B cell (primary cell): ENCODE results near the gene PSME2. TPM values are rescaled to one million over a fixed set of nuclear protein-coding genes. Genes with fewer than 3 reads are reported as not detected.
"Not testable (repeated sequence)": the region's sequence is repeated elsewhere in the genome, so short reads cannot be mapped to it uniquely, and the experiment has no call there.

Experiments used
- ATAC-seq: fragments of 200-7000 bp; cut with Tn5 transposase; one replicate; pipeline ENCODE4 v1.10.0; 2021; ENCODE audit warnings: low read depth, mild to moderate bottlenecking, moderate number of reproducible peaks, moderate library complexity
- CTCF ChIA-PET: fragments of 350-600 bp; sonication (Branson Sonifier 250); formaldehyde crosslinking; loops from one replicate; lab custom pipeline; 2021; ENCODE audit warnings: antibody characterized with exemption, inconsistent platforms; lab: Charles Lee
- POLR2A ChIA-PET: fragments of 350-600 bp; sonication (Branson Sonifier 250); formaldehyde crosslinking; loops from one replicate; lab custom pipeline; 2021; ENCODE audit warnings: antibody characterized with exemption; lab: Charles Lee
- DNase-seq: peaks from one replicate; pipeline ENCODE4 v3.0.0; 2013
- H2AFZ ChIP-seq: 2 replicates; pipeline ENCODE4 v1.6.1; 2012; ENCODE audit warnings: mild to moderate bottlenecking, low read depth, low read length; ENCODE audit not compliant: insufficient read depth, poor library complexity, severe bottlenecking
- H3K27ac ChIP-seq, 2 donors: 1 replicate in 1 of 2; 2 replicates in 1 of 2; pipeline ENCODE4 v1.5.1; 2012 to 2013; ENCODE audit warnings: low read length in 2 of 2, mild to moderate bottlenecking in 2 of 2, moderate library complexity in 1 of 2
- H3K27me3 ChIP-seq, 4 experiments: fragments of 200-600 bp in 1 of 4; sonication (generic) in 1 of 4; replicated peaks in 1 of 4; 1 replicate in 2 of 4; 2 replicates in 2 of 4; pipeline versions ENCODE4 v1.6.1 to v1.7.0; 2013 to 2016; ENCODE audit warnings: low read length in 3 of 4, mild to moderate bottlenecking in 2 of 4, mixed read lengths in 1 of 4, moderate library complexity in 1 of 4; ENCODE audit not compliant: insufficient read depth in 4 of 4, control insufficient read depth in 3 of 4; ENCODE audit errors: control extremely low read depth in 1 of 4
- H3K36me3 ChIP-seq, 2 experiments: replicated peaks in 1 of 2; 1 replicate in 1 of 2; 2 replicates in 1 of 2; pipeline versions ENCODE4 v1.6.1 to v1.7.1; 2013; ENCODE audit warnings: low read length in 1 of 2; ENCODE audit not compliant: insufficient read depth in 2 of 2, control insufficient read depth in 1 of 2; ENCODE audit errors: control extremely low read depth in 1 of 2, extremely low read depth in 1 of 2
- H3K4me1 ChIP-seq, 2 donors: fragments of 200-600 bp in 1 of 2; sonication (generic) in 1 of 2; 1 replicate in 1 of 2; 2 replicates in 1 of 2; pipeline versions ENCODE4 v1.5.1 to v1.6.1; 2013 to 2017; ENCODE audit warnings: low read length in 2 of 2; ENCODE audit not compliant: control insufficient read depth in 2 of 2, insufficient read depth in 2 of 2
- H3K4me2 ChIP-seq: replicated peaks from 2 replicates; pipeline ENCODE3; 2012; ENCODE audit warnings: mild to moderate bottlenecking, low read depth, low read length; ENCODE audit not compliant: poor library complexity, severe bottlenecking
- H3K4me3 ChIP-seq, 5 experiments: fragments of 200-600 bp in 1 of 5; sonication (generic) in 1 of 5; 1 replicate in 3 of 5; 2 replicates in 2 of 5; pipeline versions ENCODE4 v1.5.1 to v1.7.0; 2011 to 2016; ENCODE audit warnings: low read length in 4 of 5, mild to moderate bottlenecking in 4 of 5, low read depth in 2 of 5, control low read depth in 1 of 5, moderate library complexity in 1 of 5; ENCODE audit not compliant: insufficient read depth in 1 of 5; ENCODE audit errors: control extremely low read depth in 1 of 5, extremely low read depth in 1 of 5
- H3K79me2 ChIP-seq: fragments of 200-600 bp; sonication (generic); one replicate; pipeline ENCODE4 v1.6.0; 2016; ENCODE audit warnings: low read length; ENCODE audit not compliant: control insufficient read depth, insufficient read depth
- H3K9ac ChIP-seq: fragments of 200-600 bp; sonication (generic); 2 replicates; pipeline ENCODE4 v1.6.1; 2017; ENCODE audit warnings: mild to moderate bottlenecking, low read length, moderate library complexity
- H3K9me3 ChIP-seq, 3 donors: one replicate each; pipeline versions ENCODE4 v1.6.1 to v1.7.1; 2013; ENCODE audit warnings: low read length in 2 of 3; ENCODE audit not compliant: control insufficient read depth in 2 of 3, insufficient read depth in 1 of 3; ENCODE audit errors: control extremely low read depth in 1 of 3
- H4K20me1 ChIP-seq: 2 replicates; pipeline ENCODE4 v1.6.0; 2012; ENCODE audit warnings: mild to moderate bottlenecking, low read length; ENCODE audit not compliant: insufficient read depth, control insufficient read depth, poor library complexity, severe bottlenecking
- H3K27ac Mint-ChIP-seq: one replicate; pipeline ENCODE4 v1.8.0; 2021; ENCODE audit warnings: mixed read lengths
- H3K27me3 Mint-ChIP-seq: one replicate; pipeline ENCODE4 v1.8.0; 2021; ENCODE audit warnings: mixed read lengths
- H3K4me1 Mint-ChIP-seq: one replicate; pipeline ENCODE4 v1.8.0; 2021; ENCODE audit warnings: mixed read lengths
- H3K4me3 Mint-ChIP-seq: one replicate; pipeline ENCODE4 v1.8.0; 2021; ENCODE audit warnings: mixed read lengths
- H3K9me3 Mint-ChIP-seq: one replicate; pipeline ENCODE4 v1.8.0; 2022; ENCODE audit warnings: mixed read lengths; ENCODE audit not compliant: insufficient read depth
- EZH2 ChIP-seq: IDR thresholded peaks from 2 replicates; pipeline ENCODE4 v1.6.1; 2012; ENCODE audit warnings: borderline replicate concordance, low read depth, mild to moderate bottlenecking, moderate library complexity, low read length; ENCODE audit not compliant: insufficient read depth, poor library complexity, severe bottlenecking
- WGBS: methylation state at CpG from one replicate; pipeline ENCODE4 v1.1.5; 2013; ENCODE audit warnings: missing lambda C conversion rate; ENCODE audit not compliant: insufficient coverage; 5-methylcytosine and 5-hydroxymethylcytosine counted together
- intact Hi-C: fragments of 100-400 bp; cut with micrococcal nuclease; formaldehyde crosslinking; loops from one replicate; pipeline ENCODE4 v1.10.0; 2022
- polyA plus RNA-seq: library from polyadenylated mRNA; depleted of rRNA; stranded (reverse); fragments of >200 nt; gene quantifications from 2 replicates; pipeline ENCODE4 v1.2.3, GENCODE V29; 2012
- total RNA-seq, 2 donors: library from RNA; stranded (reverse); fragments of 120-200 nt in 1 of 2; gene quantifications; 1 replicate in 1 of 2; 2 replicates in 1 of 2; pipeline versions ENCODE4 v1.2.3 to v1.2.4, GENCODE V29; 2013 to 2022
- TF ChIP-seq, protein P1 (sequence below): fragments of 200-600 bp; IDR thresholded peaks from one replicate; pipeline ENCODE4 v1.8.0; 2022; ENCODE audit warnings: antibody characterized with exemption, mild to moderate bottlenecking

Gene PSME2
- total and polyA plus RNA-seq, 2 donors (not counting 1 experiment from before 2014, with no cell fraction given): 126 to 141 TPM

DNA sequence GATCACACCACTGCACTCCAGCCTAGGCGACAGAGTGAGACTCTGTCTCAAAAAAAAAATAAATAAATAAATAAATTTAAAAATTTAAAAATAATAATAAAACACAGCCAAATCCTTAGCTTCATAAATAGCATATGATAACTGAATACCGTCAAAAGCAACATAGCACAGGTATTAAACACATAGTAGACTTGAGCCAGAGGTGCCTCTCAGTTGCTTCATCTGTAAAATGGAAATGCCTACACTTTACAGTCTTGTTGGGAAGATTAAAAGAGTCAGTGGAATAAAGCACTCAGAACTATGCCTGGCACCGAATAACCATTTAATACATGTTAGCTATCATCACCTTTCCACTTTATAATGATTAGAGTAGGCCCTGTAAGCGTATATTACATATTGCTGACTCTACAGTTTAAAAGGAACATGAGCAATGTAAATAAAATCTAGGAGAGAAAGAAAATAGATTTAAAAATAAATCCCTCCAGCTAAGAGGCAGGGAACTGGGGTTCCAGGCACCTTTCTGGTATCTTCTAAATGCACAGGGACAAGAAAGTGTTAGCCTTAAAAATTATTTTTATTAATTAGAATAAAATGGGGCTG, 39.6 kb downstream of the PSME2 start:
- ATAC-seq (no peak), DNase-seq (no peak)
- Histone ChIP-seq H3K4me3 (no peak overlapping the region), H3K4me1 (peaks cover 8 to 10% of the 10 kb centered on the region in 2 donors), H4K20me1 (no peaks in the 10 kb centered on the region), H3K36me3 (peaks cover 0 to 24% of the 10 kb centered on the region in 2 experiments), H3K4me2 (no peak overlapping the region), H3K27ac (no peak overlapping the region), H3K9me3 (no peaks in the 10 kb centered on the region), H3K9ac (no peak overlapping the region), H2AFZ (no peak overlapping the region), H3K79me2 (peaks cover 33% of the 10 kb centered on the region), H3K27me3 (no peaks in the 10 kb centered on the region)
- ChIA-PET POLR2A (interaction anchor here (0.7 to 0.8 kb wide), 2 partner anchors 72 to 193 kb away, joined by 3 to 5 read pairs; partner anchors contain the start of genes DHRS1 and NOP9), CTCF (interaction anchor here (0.7 to 11.7 kb wide), 13 partner anchors 10 to 475 kb away, joined by 3 to 292 read pairs (median 7); partner anchors contain the start of genes CARMIL3, IPO4, IRF9 and PCK2)
- no peak overlapping the region for H3K4me3 Mint-ChIP-seq
- H3K27ac Mint-ChIP-seq: no peak overlapping the region
- no CpG with 5 or more reads among the region's 4 CpGs for WGBS
- no peaks in the 10 kb centered on the region for H3K9me3 Mint-ChIP-seq
- peaks cover 9% of the 10 kb centered on the region for H3K4me1 Mint-ChIP-seq
- intact Hi-C loops: loop anchor here (10.0 kb wide), 1 partner anchor 122 kb away; the partner anchor contains the start of gene DHRS4L2
- no peaks in the 10 kb centered on the region for H3K27me3 Mint-ChIP-seq
- no peak for TF ChIP-seq EZH2
- TF ChIP-seq, protein P1, sequence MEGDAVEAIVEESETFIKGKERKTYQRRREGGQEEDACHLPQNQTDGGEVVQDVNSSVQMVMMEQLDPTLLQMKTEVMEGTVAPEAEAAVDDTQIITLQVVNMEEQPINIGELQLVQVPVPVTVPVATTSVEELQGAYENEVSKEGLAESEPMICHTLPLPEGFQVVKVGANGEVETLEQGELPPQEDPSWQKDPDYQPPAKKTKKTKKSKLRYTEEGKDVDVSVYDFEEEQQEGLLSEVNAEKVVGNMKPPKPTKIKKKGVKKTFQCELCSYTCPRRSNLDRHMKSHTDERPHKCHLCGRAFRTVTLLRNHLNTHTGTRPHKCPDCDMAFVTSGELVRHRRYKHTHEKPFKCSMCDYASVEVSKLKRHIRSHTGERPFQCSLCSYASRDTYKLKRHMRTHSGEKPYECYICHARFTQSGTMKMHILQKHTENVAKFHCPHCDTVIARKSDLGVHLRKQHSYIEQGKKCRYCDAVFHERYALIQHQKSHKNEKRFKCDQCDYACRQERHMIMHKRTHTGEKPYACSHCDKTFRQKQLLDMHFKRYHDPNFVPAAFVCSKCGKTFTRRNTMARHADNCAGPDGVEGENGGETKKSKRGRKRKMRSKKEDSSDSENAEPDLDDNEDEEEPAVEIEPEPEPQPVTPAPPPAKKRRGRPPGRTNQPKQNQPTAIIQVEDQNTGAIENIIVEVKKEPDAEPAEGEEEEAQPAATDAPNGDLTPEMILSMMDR: no peak

DNA sequence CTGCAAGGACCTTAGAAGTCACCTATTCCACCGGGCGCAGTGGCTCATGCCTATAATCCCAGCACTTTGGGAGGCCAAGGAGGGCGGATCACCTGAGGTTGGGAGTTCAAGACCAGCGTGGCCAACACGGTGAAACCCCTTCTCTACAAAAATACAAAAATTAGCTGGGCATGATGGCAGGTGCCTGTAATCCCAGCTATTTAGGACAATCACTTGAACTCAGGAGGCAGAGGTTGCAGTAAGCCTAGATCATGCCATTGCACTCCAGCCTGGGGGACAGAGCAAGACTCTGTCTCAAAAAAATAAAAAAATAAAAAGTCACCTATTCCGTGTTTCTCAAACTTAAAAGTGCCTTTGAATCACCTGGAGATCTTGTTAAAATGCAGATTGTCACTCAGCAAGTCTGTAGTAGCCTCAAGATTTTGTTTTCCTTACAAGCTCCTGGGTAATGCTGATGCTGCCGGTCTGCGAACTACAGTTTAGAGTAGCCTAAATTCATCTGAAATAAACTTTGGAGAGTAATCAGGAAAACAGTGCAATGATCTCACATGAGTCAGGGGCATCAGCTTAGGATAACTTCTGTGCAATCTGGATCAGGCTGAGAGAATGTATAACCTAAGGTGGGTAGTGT, 40.7 kb downstream of the PSME2 start:
- intact Hi-C loops: loop anchor here (10.0 kb wide), 1 partner anchor 121 kb away; the partner anchor contains the start of gene DHRS4L2
- not testable (repeated sequence) for H3K9me3 Mint-ChIP-seq, H3K4me3 Mint-ChIP-seq, DNase-seq, ATAC-seq, H3K27ac ChIP-seq, H3K27ac Mint-ChIP-seq, H2AFZ ChIP-seq, H3K4me3 ChIP-seq, H3K4me2 ChIP-seq, H3K4me1 Mint-ChIP-seq, H3K27me3 Mint-ChIP-seq, H3K9me3 ChIP-seq, H3K9ac ChIP-seq, H4K20me1 ChIP-seq, H3K27me3 ChIP-seq
- Histone ChIP-seq H3K79me2 (peaks cover 27% of the 10 kb centered on the region), H3K36me3 (peaks cover 0 to 33% of the 10 kb centered on the region in 2 experiments), H3K4me1 (peaks cover 8 to 10% of the 10 kb centered on the region in 2 donors)
- ChIA-PET POLR2A (interaction anchor here (0.7 to 1.2 kb wide), 2 partner anchors 9 to 194 kb away, joined by 3 to 4 read pairs; partner anchors contain the start of genes DHRS1 and NOP9), CTCF (interaction anchor here (1.3 to 11.7 kb wide), 7 partner anchors 8 to 91 kb away, joined by 3 to 292 read pairs (median 63); partner anchors contain the start of genes CARMIL3, DCAF11, IRF9 and NRL)
- 100% methylated on average over 5 of the region's 8 CpGs for WGBS
